Transverse colon (tissue), 4 donors: ENCODE results near the gene CCDC70.
"Not testable (repeated sequence)": the region's sequence is repeated elsewhere in the genome, so short reads cannot be mapped to it uniquely, and the experiment has no call there.

ENCODE experiments used
- CTCF ChIP-seq, 5 experiments: fragments of 200-600 bp in 3 of 5; fragments of 450-650 bp in 2 of 5; sonication (generic) in 3 of 5; IDR thresholded peaks; 1 replicate in 2 of 5; 2 replicates in 3 of 5; pipeline ENCODE4 v1.5.1; 2016 to 2017; ENCODE audit warnings: antibody characterized with exemption in 5 of 5, inconsistent platforms in 3 of 5, mild to moderate bottlenecking in 2 of 5, moderate library complexity in 1 of 5
- EP300 ChIP-seq: sonication (generic); formaldehyde crosslinking; IDR thresholded peaks from one replicate; pipeline ENCODE4 v1.6.1; 2017; ENCODE audit warnings: antibody characterized with exemption, low read depth
- POLR2A ChIP-seq: fragments of 450-650 bp; IDR thresholded peaks from one replicate; pipeline ENCODE4 v1.6.1; 2016; ENCODE audit warnings: antibody characterized with exemption, mild to moderate bottlenecking, moderate library complexity
- POLR2AphosphoS5 ChIP-seq, 3 donors: sonication (generic); formaldehyde crosslinking; IDR thresholded peaks; one replicate each; pipeline ENCODE4 v1.6.1; 2016; ENCODE audit warnings: antibody characterized with exemption in 3 of 3

- TF ChIP-seq POLR2A; POLR2AphosphoS5 (IDR thresholded peaks at IDR 0.05); CTCF (IDR thresholded peaks at IDR 0.05); EP300: not testable (repeated sequence)
These were observed 47.5 kb downstream of the CCDC70 start for GRCh38 chr13:51909265-51909664.
